H9 (cell line): ENCODE measurements around the gene ARMC10. TPM values are rescaled to one million over a fixed set of nuclear protein-coding genes. Genes with fewer than 3 reads are reported as not detected.

Experiments used
- DNase-seq: peaks from one replicate; pipeline ENCODE4 v3.0.0-alpha.2; 2017
- H2AFZ ChIP-seq: one replicate; pipeline ENCODE4 v1.6.1; 2013; ENCODE audit warnings: mild to moderate bottlenecking, low read length, control low read depth, moderate library complexity
- H2AK5ac ChIP-seq: 2 replicates; pipeline ENCODE4 v1.6.1; 2013; ENCODE audit warnings: low read length, control low read depth, mixed read lengths; ENCODE audit not compliant: insufficient read length
- H2BK120ac ChIP-seq: one replicate; pipeline ENCODE4 v1.6.1; 2013; ENCODE audit warnings: low read depth, mild to moderate bottlenecking, low read length, control low read depth, inconsistent platforms; ENCODE audit not compliant: poor library complexity, severe bottlenecking
- H2BK12ac ChIP-seq: 2 replicates; pipeline ENCODE4 v1.6.1; 2013; ENCODE audit warnings: low read length, control low read depth, mixed read lengths, low read depth; ENCODE audit not compliant: insufficient read length
- H2BK15ac ChIP-seq: 2 replicates; pipeline ENCODE4 v1.6.1; 2013; ENCODE audit warnings: low read depth, low read length, control low read depth
- H2BK20ac ChIP-seq: one replicate; pipeline ENCODE4 v1.6.1; 2013; ENCODE audit warnings: low read depth, mild to moderate bottlenecking, low read length, control low read depth, inconsistent platforms; ENCODE audit not compliant: poor library complexity, severe bottlenecking
- H2BK5ac ChIP-seq: 2 replicates; pipeline ENCODE4 v1.6.1; 2013; ENCODE audit warnings: low read length, control low read depth, mixed read lengths; ENCODE audit not compliant: insufficient read length
- H3K14ac ChIP-seq: 2 replicates; pipeline ENCODE4 v1.6.1; 2013; ENCODE audit warnings: low read length, control low read depth; ENCODE audit not compliant: insufficient read depth
- H3K18ac ChIP-seq: 2 replicates; pipeline ENCODE4 v1.6.1; 2013; ENCODE audit warnings: low read depth, mild to moderate bottlenecking, mixed read lengths, low read length, control low read depth; ENCODE audit not compliant: insufficient read length
- H3K23ac ChIP-seq: 2 replicates; pipeline ENCODE4 v1.6.1; 2013; ENCODE audit warnings: low read length, control low read depth, mixed read lengths, low read depth; ENCODE audit not compliant: insufficient read length
- H3K23me2 ChIP-seq: 2 replicates; pipeline ENCODE4 v1.6.1; 2013; ENCODE audit warnings: low read depth, mild to moderate bottlenecking, mixed read lengths, low read length, control low read depth; ENCODE audit not compliant: insufficient read length, poor library complexity, severe bottlenecking
- H3K27ac ChIP-seq: 2 replicates; pipeline ENCODE4 v1.5.1; 2013; ENCODE audit warnings: low read length, control low read depth, mixed read lengths, low read depth; ENCODE audit not compliant: insufficient read length
- H3K27me3 ChIP-seq: 2 replicates; pipeline ENCODE4 v1.6.1; 2013; ENCODE audit warnings: low read length, control low read depth, inconsistent platforms; ENCODE audit not compliant: insufficient read depth
- H3K4ac ChIP-seq: 2 replicates; pipeline ENCODE4 v1.6.1; 2013; ENCODE audit warnings: low read depth, mild to moderate bottlenecking, control low read depth, inconsistent platforms, low read length, moderate library complexity
- H3K4me1 ChIP-seq: 2 replicates; pipeline ENCODE4 v1.6.1; 2013; ENCODE audit warnings: low read length, control low read depth, inconsistent platforms; ENCODE audit not compliant: insufficient read depth
- H3K4me2 ChIP-seq: 2 replicates; pipeline ENCODE4 v1.6.1; 2013; ENCODE audit warnings: low read length, control low read depth, mixed read lengths; ENCODE audit not compliant: insufficient read length, insufficient read depth
- H3K56ac ChIP-seq: 2 replicates; pipeline ENCODE4 v1.6.1; 2013; ENCODE audit warnings: low read depth, mild to moderate bottlenecking, mixed read lengths, low read length, control low read depth; ENCODE audit not compliant: insufficient read length
- H3K79me1 ChIP-seq: 2 replicates; pipeline ENCODE4 v1.6.1; 2013; ENCODE audit warnings: low read depth, mild to moderate bottlenecking, moderate library complexity, low read length, control low read depth, inconsistent platforms; ENCODE audit not compliant: insufficient read depth, poor library complexity, severe bottlenecking
- H3K79me2 ChIP-seq: 2 replicates; pipeline ENCODE4 v1.6.1; 2013; ENCODE audit warnings: low read length, control low read depth, inconsistent platforms; ENCODE audit not compliant: insufficient read depth
- H3K9ac ChIP-seq: 2 replicates; pipeline ENCODE4 v1.6.1; 2013; ENCODE audit warnings: low read length, control low read depth, mixed read lengths; ENCODE audit not compliant: insufficient read length; ENCODE audit errors: extremely low read depth
- H3K9me3 ChIP-seq: one replicate; pipeline ENCODE4 v1.6.1; 2013; ENCODE audit warnings: low read depth, low read length, inconsistent platforms; ENCODE audit not compliant: control insufficient read depth
- H3T11ph ChIP-seq: one replicate; pipeline ENCODE4 v1.6.1; 2013; ENCODE audit warnings: mild to moderate bottlenecking, low read length, control low read depth, inconsistent platforms
- H4K20me1 ChIP-seq: one replicate; pipeline ENCODE4 v1.6.1; 2013; ENCODE audit not compliant: control insufficient read depth, insufficient read length, insufficient read depth
- H4K5ac ChIP-seq: 2 replicates; pipeline ENCODE4 v1.6.1; 2013; ENCODE audit warnings: low read depth, mild to moderate bottlenecking, mixed read lengths, low read length, control low read depth; ENCODE audit not compliant: insufficient read length
- H4K8ac ChIP-seq: replicated peaks from 2 replicates; pipeline ENCODE4 v1.6.1; 2013; ENCODE audit warnings: low read length, control low read depth, mixed read lengths, low read depth; ENCODE audit not compliant: insufficient read length
- H4K91ac ChIP-seq: 2 replicates; pipeline ENCODE4 v1.6.1; 2013; ENCODE audit warnings: low read depth, mild to moderate bottlenecking, moderate library complexity, mixed read lengths, low read length, control low read depth; ENCODE audit not compliant: insufficient read length
- H3K27ac Mint-ChIP-seq, 3 experiments: 2 replicates in 2 of 3; 3 replicates in 1 of 3; pipeline ENCODE4 v1.8.0; 2020 to 2021; ENCODE audit warnings: mixed read lengths in 3 of 3, mild to moderate bottlenecking in 1 of 3, moderate library complexity in 1 of 3
- H3K27me3 Mint-ChIP-seq: 2 replicates; pipeline ENCODE4 v1.8.0; 2021; ENCODE audit warnings: low read depth, mild to moderate bottlenecking, moderate library complexity, mixed read lengths
- H3K36me3 Mint-ChIP-seq, 3 experiments: 2 replicates in 2 of 3; 3 replicates in 1 of 3; pipeline ENCODE4 v1.8.0; 2020 to 2021; ENCODE audit warnings: low read depth in 3 of 3, mixed read lengths in 3 of 3; ENCODE audit not compliant: insufficient read depth in 1 of 3
- H3K4me1 Mint-ChIP-seq, 2 experiments: 2 replicates each; pipeline ENCODE4 v1.8.0; 2020; ENCODE audit warnings: mixed read lengths in 2 of 2
- H3K4me3 Mint-ChIP-seq, 2 experiments: 2 replicates in 1 of 2; 3 replicates in 1 of 2; pipeline ENCODE4 v1.8.0; 2020 to 2021; ENCODE audit warnings: mild to moderate bottlenecking in 2 of 2, mixed read lengths in 2 of 2, moderate library complexity in 1 of 2
- H3K9me3 Mint-ChIP-seq, 2 experiments: 2 replicates in 1 of 2; 3 replicates in 1 of 2; pipeline ENCODE4 v1.8.0; 2020; ENCODE audit warnings: mild to moderate bottlenecking in 2 of 2, mixed read lengths in 2 of 2, moderate library complexity in 1 of 2
- WGBS: extraction: QIAGEN DNeasy Blood & Tissue Kit; methylation state at CpG from one replicate; pipeline ENCODE4 v1.1.7; 2013; ENCODE audit warnings: missing lambda C conversion rate, low lambda C conversion rate, mixed read lengths; ENCODE audit not compliant: insufficient read length; ENCODE audit errors: extremely low coverage; 5-methylcytosine and 5-hydroxymethylcytosine counted together
- total RNA-seq: library from RNA; stranded (reverse); gene quantifications from 2 replicates; pipeline ENCODE4 v1.2.1, GENCODE V29; 2021
- TF ChIP-seq, protein P1 (sequence below): fragments of 200-600 bp; sonication (generic); conservative IDR thresholded peaks from 3 replicates; pipeline ENCODE4 v1.8.0; 2021; ENCODE audit warnings: antibody characterized with exemption, mild to moderate bottlenecking

ARMC10 gene
- total RNA-seq, 1 experiment from 2014 or later, result 46.8 TPM

- H3K4me1 Mint-ChIP-seq, result peaks cover 12 to 19% of the 10 kb centered on the region in 2 experiments
- no peak overlapping the region for H3K14ac ChIP-seq
- H2BK120ac ChIP-seq, result no peak overlapping the region
- H3K4ac ChIP-seq, result no peak overlapping the region
- H3K4me2 ChIP-seq, result no peak overlapping the region
- no peaks in the 10 kb centered on the region; the same call in 1 of the 2 replicates for H3K4me1 ChIP-seq
- peaks cover 10 to 33% (median 29%) of the 10 kb centered on the region in 3 experiments; a peak in 6 of 7 replicates for H3K36me3 Mint-ChIP-seq
- WGBS, result no CpG with 5 or more reads among the region's 2 CpGs
- H4K91ac ChIP-seq, result no peak overlapping the region
- no peak overlapping the region for H2AK5ac ChIP-seq
- no peak overlapping the region for H3K27ac ChIP-seq
- DNase-seq, result no peak
- no peaks in the 10 kb centered on the region for H3K27me3 ChIP-seq
- no peak overlapping the region for H2BK5ac ChIP-seq
- H3K27me3 Mint-ChIP-seq, result no peaks in the 10 kb centered on the region
- H2AFZ ChIP-seq, result no peak overlapping the region
- no peak overlapping the region for H2BK12ac ChIP-seq
- peaks cover 3% of the 10 kb centered on the region; the same call in 1 of the 2 replicates for H3K79me2 ChIP-seq
- no peak overlapping the region for H4K8ac ChIP-seq
- no peak overlapping the region for H3K9ac ChIP-seq
- no peaks in the 10 kb centered on the region for H3K79me1 ChIP-seq
- H3K9me3 ChIP-seq, result no peaks in the 10 kb centered on the region
- H3K23me2 ChIP-seq, result no peaks in the 10 kb centered on the region
- TF ChIP-seq, protein P1, sequence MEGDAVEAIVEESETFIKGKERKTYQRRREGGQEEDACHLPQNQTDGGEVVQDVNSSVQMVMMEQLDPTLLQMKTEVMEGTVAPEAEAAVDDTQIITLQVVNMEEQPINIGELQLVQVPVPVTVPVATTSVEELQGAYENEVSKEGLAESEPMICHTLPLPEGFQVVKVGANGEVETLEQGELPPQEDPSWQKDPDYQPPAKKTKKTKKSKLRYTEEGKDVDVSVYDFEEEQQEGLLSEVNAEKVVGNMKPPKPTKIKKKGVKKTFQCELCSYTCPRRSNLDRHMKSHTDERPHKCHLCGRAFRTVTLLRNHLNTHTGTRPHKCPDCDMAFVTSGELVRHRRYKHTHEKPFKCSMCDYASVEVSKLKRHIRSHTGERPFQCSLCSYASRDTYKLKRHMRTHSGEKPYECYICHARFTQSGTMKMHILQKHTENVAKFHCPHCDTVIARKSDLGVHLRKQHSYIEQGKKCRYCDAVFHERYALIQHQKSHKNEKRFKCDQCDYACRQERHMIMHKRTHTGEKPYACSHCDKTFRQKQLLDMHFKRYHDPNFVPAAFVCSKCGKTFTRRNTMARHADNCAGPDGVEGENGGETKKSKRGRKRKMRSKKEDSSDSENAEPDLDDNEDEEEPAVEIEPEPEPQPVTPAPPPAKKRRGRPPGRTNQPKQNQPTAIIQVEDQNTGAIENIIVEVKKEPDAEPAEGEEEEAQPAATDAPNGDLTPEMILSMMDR, result no peak
- no peaks in the 10 kb centered on the region for H4K20me1 ChIP-seq
- H3K56ac ChIP-seq, result no peak overlapping the region
- no peak overlapping the region; a peak in 1 of 7 replicates for H3K27ac Mint-ChIP-seq
- no peak overlapping the region for H3T11ph ChIP-seq
- H3K4me3 Mint-ChIP-seq, result no peak overlapping the region
- H2BK20ac ChIP-seq, result no peak overlapping the region
- no peak overlapping the region for H4K5ac ChIP-seq
- H3K18ac ChIP-seq, result no peak overlapping the region
- no peak overlapping the region for H3K23ac ChIP-seq
- no peaks in the 10 kb centered on the region for H3K9me3 Mint-ChIP-seq
- H2BK15ac ChIP-seq, result no peak overlapping the region
Observed at GRCh38 chr7:103080923-103081322, 6.0 kb downstream of the ARMC10 start.
